Endometrial microvascular endothelial cells (primary cell): ENCODE data around the gene PDE6G. TPM values are rescaled to one million over a fixed set of nuclear protein-coding genes. Genes with fewer than 3 reads are reported as not detected.

ENCODE experiments used
- in situ Hi-C: cut with HindIII; loops from 2 replicates; pipeline ENCODE4 v1.10.0; 2017; ENCODE audit warnings: low sequenced_read_pairs, low pct_unique_long_range_greater_than_20kb; ENCODE audit errors: inconsistent ontology term
- total RNA-seq: library from RNA; depleted of rRNA; stranded (reverse); fragments of >200 nt; gene quantifications from one replicate; pipeline ENCODE4 v1.2.3, GENCODE V29; 2015; ENCODE audit errors: inconsistent ontology term

The PDE6G gene
- total RNA-seq, 1 donor from 2014 or later, result 0.37 TPM

DNA sequence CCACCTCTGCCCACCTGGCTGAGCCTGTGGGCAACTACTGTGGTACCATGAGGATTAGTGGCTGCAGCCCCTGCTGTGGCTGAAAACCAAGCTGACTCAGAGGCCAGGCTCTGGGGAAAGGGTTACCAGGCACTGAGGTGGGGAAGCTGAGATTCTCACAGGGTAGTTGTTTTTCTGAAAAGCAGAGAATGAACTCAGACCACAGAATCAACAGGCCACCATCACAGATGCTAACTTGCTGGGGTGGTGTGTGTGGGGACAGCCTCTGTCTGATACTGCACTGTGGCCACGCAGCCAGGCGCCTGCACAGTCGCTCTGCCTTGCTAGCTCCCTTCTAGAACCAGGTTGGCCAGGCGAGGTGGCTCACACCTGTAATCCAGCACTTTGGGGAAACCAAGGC, 48.3 kb downstream of the PDE6G start:
- in situ Hi-C loops, result no loop called here

DNA sequence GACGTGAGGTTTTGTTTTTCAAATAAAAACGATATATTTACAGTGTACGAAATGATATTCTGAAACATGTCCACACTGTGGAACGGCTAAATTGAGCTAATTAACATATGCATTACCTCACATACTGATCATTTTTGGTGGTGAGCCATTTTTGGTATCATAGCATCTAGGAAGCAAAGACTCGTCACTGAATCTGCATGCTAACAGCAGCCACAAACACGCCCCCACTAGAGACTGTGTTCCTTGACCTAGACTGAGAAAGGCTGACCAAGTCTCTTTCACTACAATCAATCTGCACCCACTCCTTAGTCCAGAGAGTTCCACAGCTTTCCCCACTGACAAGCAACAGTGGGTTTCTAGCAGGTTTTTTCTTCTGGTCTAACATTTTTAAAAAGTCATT, 48.9 kb downstream of the PDE6G start:
- in situ Hi-C loops, result no loop called here

GRCh38 chr17:81603846-81604610, 52.3 kb downstream of the PDE6G start:
- in situ Hi-C loops, result no loop called here

DNA sequence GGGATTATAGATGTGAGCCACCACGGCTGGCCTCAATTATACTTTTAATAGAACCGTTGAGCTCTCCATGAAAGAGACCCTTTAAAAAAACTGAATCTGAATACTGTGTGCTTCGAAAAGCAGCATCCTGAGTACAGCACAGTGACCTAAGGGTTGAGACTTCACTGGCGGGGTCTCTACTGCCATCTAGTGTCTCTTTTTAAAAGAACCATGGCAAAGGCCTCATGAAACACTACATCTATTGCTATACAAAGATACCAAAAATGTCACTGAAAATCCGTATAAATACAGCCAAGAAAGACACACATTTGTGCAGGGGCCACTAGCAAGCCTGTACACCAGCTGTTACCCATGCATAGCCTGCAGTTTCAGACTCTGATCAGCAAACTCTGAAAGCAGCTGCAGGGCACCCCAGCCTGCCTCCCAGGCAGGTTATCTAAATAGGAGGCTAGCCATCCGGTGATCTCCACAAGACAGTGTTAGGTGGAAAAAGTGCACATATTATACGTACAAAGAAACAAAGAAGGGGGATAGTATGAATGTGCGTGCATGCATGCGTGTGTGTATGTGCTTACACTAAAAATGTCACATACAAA, 54.7 kb downstream of the PDE6G start:
- in situ Hi-C loops, result no loop called here

Other genes with a start within 250 kb of the PDE6G start
- 13,813 TPM for gene ACTG1, start 143.7 kb downstream of the PDE6G start, total RNA-seq
- not detected for gene FSCN2, start 128.2 kb downstream of the PDE6G start, total RNA-seq
- 41.1 TPM for gene FAAP100, start 104.2 kb downstream of the PDE6G start, total RNA-seq
- 86.4 TPM for gene NPLOC4, start 19.4 kb downstream of the PDE6G start, total RNA-seq
- gene TSPAN10, start 19.3 kb downstream of the PDE6G start, total RNA-seq, result not detected
- gene OXLD1, start 10.1 kb upstream of the PDE6G start, total RNA-seq, result 38.9 TPM
- gene CCDC137, start 10.2 kb upstream of the PDE6G start, total RNA-seq, result 20.9 TPM
- gene ARL16, start 27.3 kb upstream of the PDE6G start, total RNA-seq, result 30.3 TPM
- gene HGS, start 27.5 kb upstream of the PDE6G start, total RNA-seq, result 125 TPM
- 120 TPM for gene MRPL12, start 46.8 kb upstream of the PDE6G start, total RNA-seq
- 42.1 TPM for gene SLC25A10, start 55.7 kb upstream of the PDE6G start, total RNA-seq
- not detected for gene GCGR, start 147.6 kb upstream of the PDE6G start, total RNA-seq
- 97.0 TPM for gene MCRIP1, start 176.7 kb upstream of the PDE6G start, total RNA-seq
- not detected for gene PPP1R27, start 178.5 kb upstream of the PDE6G start, total RNA-seq
- 1,412 TPM for gene P4HB, start 204.0 kb upstream of the PDE6G start, total RNA-seq
- 471 TPM for gene ARHGDIA, start 214.8 kb upstream of the PDE6G start, total RNA-seq
- 284 TPM for gene ALYREF, start 235.0 kb upstream of the PDE6G start, total RNA-seq
- 166 TPM for gene ANAPC11, start 235.2 kb upstream of the PDE6G start, total RNA-seq
- not detected for gene NPB, start 245.7 kb upstream of the PDE6G start, total RNA-seq